ENCODE data around the gene ATXN10. TPM values are rescaled to one million over a fixed set of nuclear protein-coding genes. Genes with fewer than 3 reads are reported as not detected.

The ATXN10 gene
- total RNA-seq, 4 donors from 2014 or later, result 35.5 to 83.3 (median 51.1) TPM

- intact Hi-C loops (cut with DNase I; ENCODE audit: low total_unique reads), result no loop called here
- no peak for DNase-seq (ENCODE audit: low spot score in 2 of 2)
- 36 to 45% methylated on average over 22 to 25 of the region's 25 CpGs for WGBS, 2 donors
- TF ChIP-seq POLR2A (IDR thresholded peaks at IDR 0.05), result no peak
- no peak for TF ChIP-seq CTCF (IDR thresholded peaks at IDR 0.05)
- H3K4me3 ChIP-seq (ENCODE audit: low read depth, poor library complexity, severe bottlenecking), result no peak overlapping the region
These were observed 219.9 kb downstream of the ATXN10 start for GRCh38 chr22:45891471-45891995.

- no peak for TF ChIP-seq CTCF (IDR thresholded peaks at IDR 0.05)
- TF ChIP-seq POLR2A (IDR thresholded peaks at IDR 0.05), result no peak
- WGBS, 2 donors, result 54 to 72% methylated on average over 15 to 19 of the region's 22 CpGs
- intact Hi-C loops (cut with DNase I; ENCODE audit: low total_unique reads), result no loop called here
- no peak overlapping the region for H3K4me3 ChIP-seq (ENCODE audit: low read depth, poor library complexity, severe bottlenecking)
- DNase-seq (ENCODE audit: low spot score in 2 of 2), result no peak
These were observed 220.5 kb downstream of the ATXN10 start for GRCh38 chr22:45891996-45892621.

GRCh38 chr22:45892681-45893461, 221.2 kb downstream of the ATXN10 start:
- no peak for DNase-seq (ENCODE audit: low spot score in 2 of 2)
- WGBS, 2 donors, result 79 to 82% methylated on average over 11 to 14 of the region's 16 CpGs

GRCh38 chr22:45893516-45893915, 221.9 kb downstream of the ATXN10 start:
- TF ChIP-seq POLR2A (IDR thresholded peaks at IDR 0.05) (no peak), CTCF (IDR thresholded peaks at IDR 0.05) (no peak)
- intact Hi-C loops (cut with DNase I; ENCODE audit: low total_unique reads), result no loop called here
- WGBS, 2 donors, result 76 to 86% methylated on average over 9 of the region's 9 CpGs
- no peak for DNase-seq (ENCODE audit: low spot score in 2 of 2)
- no peak overlapping the region for H3K4me3 ChIP-seq (ENCODE audit: low read depth, poor library complexity, severe bottlenecking)

More at GRCh38 chr22:45892681-45893461, 221.2 kb downstream of the ATXN10 start:
- H3K4me3 ChIP-seq (ENCODE audit: low read depth, poor library complexity, severe bottlenecking), result no peak overlapping the region
- intact Hi-C loops (cut with DNase I; ENCODE audit: low total_unique reads), result no loop called here
- TF ChIP-seq CTCF (IDR thresholded peaks at IDR 0.05) (no peak), POLR2A (IDR thresholded peaks at IDR 0.05) (no peak)

Small RNA genes within 50 kb of the gene (microRNA-seq; reads per million reads assigned to microRNA genes)
- 0 reads per million in 2 donors for gene MIR4762 (ENCODE audit: borderline number of aligned reads in 1 of 2, borderline replicate concordance in 2 of 2)

Other genes with a start within 250 kb of the ATXN10 start
- gene FBLN1, start 169.0 kb upstream of the ATXN10 start, total RNA-seq, result 100 to 1,000 TPM; 114 to 414 (median 163) TPM

Data from lower leg skin (tissue), 4 donors.